ENCODE data around the gene KIAA1217. TPM values are rescaled to one million over a fixed set of nuclear protein-coding genes. Genes with fewer than 3 reads are reported as not detected.

The KIAA1217 gene
- total RNA-seq, 1 experiment from 2014 or later, result 23.4 TPM

GRCh38 chr10:24596217-24596930 lies 387.4 kb downstream of the KIAA1217 start:
- ChIA-PET CTCF (interaction anchor here (1.1 kb wide), 1 partner anchor 22 kb away, joined by 4 read pairs; no protein-coding TSS in a partner anchor), POLR2A (no interaction called here)
- peaks cover 16% of the 10 kb centered on the region for H3K4me1 Mint-ChIP-seq
- H3K4me3 Mint-ChIP-seq, result no peak overlapping the region
- ATAC-seq (no peak), DNase-seq (ENCODE audit: low spot score) (no peak)
- TF ChIP-seq ATF2 (CRISPR knock-in tag; IDR thresholded peaks at IDR 0.05; ENCODE audit: borderline replicate concordance, low read depth) (no peak), E2F5 (CRISPR knock-in tag; IDR thresholded peaks at IDR 0.05) (no peak), PREB (CRISPR knock-in tag; IDR thresholded peaks at IDR 0.05; ENCODE audit: borderline replicate concordance) (no peak), CBFB (CRISPR knock-in tag; IDR thresholded peaks at IDR 0.05; ENCODE audit: low read depth) (no peak), NR3C1 (CRISPR knock-in tag; conservative IDR thresholded peaks at IDR 0.05; ENCODE audit: low read depth) (no peak), ELF4 (CRISPR knock-in tag; IDR thresholded peaks at IDR 0.05; ENCODE audit: low read depth) (no peak), MYBL2 (CRISPR knock-in tag; IDR thresholded peaks at IDR 0.05) (no peak)
- TF ChIP-seq, protein P1, sequence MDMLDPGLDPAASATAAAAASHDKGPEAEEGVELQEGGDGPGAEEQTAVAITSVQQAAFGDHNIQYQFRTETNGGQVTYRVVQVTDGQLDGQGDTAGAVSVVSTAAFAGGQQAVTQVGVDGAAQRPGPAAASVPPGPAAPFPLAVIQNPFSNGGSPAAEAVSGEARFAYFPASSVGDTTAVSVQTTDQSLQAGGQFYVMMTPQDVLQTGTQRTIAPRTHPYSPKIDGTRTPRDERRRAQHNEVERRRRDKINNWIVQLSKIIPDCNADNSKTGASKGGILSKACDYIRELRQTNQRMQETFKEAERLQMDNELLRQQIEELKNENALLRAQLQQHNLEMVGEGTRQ (CRISPR knock-in tag; IDR thresholded peaks at IDR 0.05), result no peak
- TF ChIP-seq, protein P2, sequence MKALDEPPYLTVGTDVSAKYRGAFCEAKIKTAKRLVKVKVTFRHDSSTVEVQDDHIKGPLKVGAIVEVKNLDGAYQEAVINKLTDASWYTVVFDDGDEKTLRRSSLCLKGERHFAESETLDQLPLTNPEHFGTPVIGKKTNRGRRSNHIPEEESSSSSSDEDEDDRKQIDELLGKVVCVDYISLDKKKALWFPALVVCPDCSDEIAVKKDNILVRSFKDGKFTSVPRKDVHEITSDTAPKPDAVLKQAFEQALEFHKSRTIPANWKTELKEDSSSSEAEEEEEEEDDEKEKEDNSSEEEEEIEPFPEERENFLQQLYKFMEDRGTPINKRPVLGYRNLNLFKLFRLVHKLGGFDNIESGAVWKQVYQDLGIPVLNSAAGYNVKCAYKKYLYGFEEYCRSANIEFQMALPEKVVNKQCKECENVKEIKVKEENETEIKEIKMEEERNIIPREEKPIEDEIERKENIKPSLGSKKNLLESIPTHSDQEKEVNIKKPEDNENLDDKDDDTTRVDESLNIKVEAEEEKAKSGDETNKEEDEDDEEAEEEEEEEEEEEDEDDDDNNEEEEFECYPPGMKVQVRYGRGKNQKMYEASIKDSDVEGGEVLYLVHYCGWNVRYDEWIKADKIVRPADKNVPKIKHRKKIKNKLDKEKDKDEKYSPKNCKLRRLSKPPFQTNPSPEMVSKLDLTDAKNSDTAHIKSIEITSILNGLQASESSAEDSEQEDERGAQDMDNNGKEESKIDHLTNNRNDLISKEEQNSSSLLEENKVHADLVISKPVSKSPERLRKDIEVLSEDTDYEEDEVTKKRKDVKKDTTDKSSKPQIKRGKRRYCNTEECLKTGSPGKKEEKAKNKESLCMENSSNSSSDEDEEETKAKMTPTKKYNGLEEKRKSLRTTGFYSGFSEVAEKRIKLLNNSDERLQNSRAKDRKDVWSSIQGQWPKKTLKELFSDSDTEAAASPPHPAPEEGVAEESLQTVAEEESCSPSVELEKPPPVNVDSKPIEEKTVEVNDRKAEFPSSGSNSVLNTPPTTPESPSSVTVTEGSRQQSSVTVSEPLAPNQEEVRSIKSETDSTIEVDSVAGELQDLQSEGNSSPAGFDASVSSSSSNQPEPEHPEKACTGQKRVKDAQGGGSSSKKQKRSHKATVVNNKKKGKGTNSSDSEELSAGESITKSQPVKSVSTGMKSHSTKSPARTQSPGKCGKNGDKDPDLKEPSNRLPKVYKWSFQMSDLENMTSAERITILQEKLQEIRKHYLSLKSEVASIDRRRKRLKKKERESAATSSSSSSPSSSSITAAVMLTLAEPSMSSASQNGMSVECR (CRISPR knock-in tag; IDR thresholded peaks at IDR 0.05; ENCODE audit: borderline replicate concordance), result no peak
- TF ChIP-seq, protein P3, sequence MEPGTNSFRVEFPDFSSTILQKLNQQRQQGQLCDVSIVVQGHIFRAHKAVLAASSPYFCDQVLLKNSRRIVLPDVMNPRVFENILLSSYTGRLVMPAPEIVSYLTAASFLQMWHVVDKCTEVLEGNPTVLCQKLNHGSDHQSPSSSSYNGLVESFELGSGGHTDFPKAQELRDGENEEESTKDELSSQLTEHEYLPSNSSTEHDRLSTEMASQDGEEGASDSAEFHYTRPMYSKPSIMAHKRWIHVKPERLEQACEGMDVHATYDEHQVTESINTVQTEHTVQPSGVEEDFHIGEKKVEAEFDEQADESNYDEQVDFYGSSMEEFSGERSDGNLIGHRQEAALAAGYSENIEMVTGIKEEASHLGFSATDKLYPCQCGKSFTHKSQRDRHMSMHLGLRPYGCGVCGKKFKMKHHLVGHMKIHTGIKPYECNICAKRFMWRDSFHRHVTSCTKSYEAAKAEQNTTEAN (CRISPR knock-in tag; IDR thresholded peaks at IDR 0.05), result no peak
- TF ChIP-seq, protein P4, sequence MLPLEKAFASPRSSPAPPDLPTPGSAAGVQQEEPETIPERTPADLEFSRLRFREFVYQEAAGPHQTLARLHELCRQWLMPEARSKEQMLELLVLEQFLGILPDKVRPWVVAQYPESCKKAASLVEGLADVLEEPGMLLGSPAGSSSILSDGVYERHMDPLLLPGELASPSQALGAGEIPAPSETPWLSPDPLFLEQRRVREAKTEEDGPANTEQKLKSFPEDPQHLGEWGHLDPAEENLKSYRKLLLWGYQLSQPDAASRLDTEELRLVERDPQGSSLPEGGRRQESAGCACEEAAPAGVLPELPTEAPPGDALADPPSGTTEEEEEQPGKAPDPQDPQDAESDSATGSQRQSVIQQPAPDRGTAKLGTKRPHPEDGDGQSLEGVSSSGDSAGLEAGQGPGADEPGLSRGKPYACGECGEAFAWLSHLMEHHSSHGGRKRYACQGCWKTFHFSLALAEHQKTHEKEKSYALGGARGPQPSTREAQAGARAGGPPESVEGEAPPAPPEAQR (CRISPR knock-in tag; IDR thresholded peaks at IDR 0.05), result no peak
- no peaks in the 10 kb centered on the region for H3K27me3 Mint-ChIP-seq (ENCODE audit: low read depth)
- peak overlapping the region; percentile 24; the same call in 1 of the 2 replicates for H3K27ac Mint-ChIP-seq
- H3K9me3 Mint-ChIP-seq, result no peaks in the 10 kb centered on the region
- H3K36me3 Mint-ChIP-seq, result peaks cover 50% of the 10 kb centered on the region
